DMS 273 (cell line): ENCODE results near the gene RNF145.
A peak's percentile ranks its signal among the peaks of the same experiment; 100 is the strongest.
"Not testable (repeated sequence)": the region's sequence is repeated elsewhere in the genome, so short reads cannot be mapped to it uniquely, and the experiment has no call there.

Experiments
- DNase-seq: peaks from one replicate; lab custom pipeline; 2025; ENCODE audit not compliant: unreplicated experiment; lab: John Stamatoyannopoulos, UW

The RNF145 gene

GRCh38 chr5:159209438-159210209 lies at the start of gene RNF145:
RNF145 (minus strand) TSS chr5:159209553; CDS start chr5:159203617, 5,936 bp downstream.
- peak; percentile 96 for DNase-seq

DNA sequence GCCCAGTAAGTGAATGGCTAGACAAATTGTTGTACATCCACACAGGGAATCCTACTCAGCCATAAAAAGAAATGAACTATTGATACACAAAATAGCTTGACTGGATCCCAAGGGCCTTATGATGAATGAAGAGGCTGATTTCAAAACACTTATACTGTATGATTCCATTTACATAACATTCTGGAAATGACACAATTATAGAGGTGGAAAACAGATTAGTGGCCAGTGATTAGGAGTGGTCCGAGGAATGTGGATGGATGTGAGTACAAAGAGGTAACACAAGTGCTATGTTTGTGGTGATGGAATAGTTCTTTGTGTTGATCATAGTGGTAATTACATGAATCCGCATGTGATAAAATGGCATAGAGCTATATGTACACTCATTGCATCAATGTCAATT lies 49.0 kb upstream of the RNF145 start:
- DNase-seq, result no peak

GRCh38 chr5:159257629-159258283 lies 48.4 kb upstream of the RNF145 start:
- DNase-seq, result peak; percentile 8

- DNase-seq, result no peak
These were observed 47.7 kb upstream of the RNF145 start for GRCh38 chr5:159257007-159257406.

DNA sequence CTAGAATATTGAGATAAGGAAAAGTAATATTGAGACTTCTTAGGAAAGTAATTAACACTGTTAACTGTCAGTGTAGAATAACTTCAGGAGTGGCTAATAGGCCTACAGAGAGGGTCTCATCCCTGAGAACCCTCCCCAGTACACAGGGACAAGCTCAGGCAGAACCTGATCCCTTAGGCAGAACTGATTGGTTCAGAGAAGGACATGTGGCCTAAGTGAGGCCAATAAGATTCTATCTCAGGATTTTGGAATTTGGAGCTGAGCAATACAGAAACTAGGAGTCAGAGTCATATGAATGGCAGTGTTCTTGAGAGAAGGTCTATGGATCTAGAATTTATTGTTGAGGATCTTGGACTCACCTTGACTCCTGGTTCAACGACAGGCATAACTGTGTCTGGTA lies 42.8 kb upstream of the RNF145 start:
- no peak for DNase-seq

GRCh38 chr5:159249158-159249557 lies 39.8 kb upstream of the RNF145 start:
- DNase-seq, result no peak

DNA sequence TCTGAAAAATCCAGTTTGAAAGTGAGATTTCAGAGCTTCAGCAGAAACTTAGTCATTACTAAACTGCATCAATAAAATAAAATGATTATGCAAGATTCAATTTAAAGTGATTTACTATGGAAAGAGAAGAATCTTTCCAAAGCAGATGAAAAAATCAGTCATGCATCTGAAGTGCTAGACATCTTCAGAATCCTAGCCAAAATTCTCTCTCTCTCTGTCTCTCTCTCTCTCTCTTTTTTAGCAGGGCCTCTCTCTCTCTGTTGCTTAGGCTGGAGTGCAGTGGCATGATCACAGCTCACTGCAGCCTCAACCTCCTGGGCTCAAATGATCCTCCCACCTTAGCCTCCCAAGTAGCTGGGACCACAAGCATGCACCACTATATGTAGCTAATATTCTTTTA lies 35.5 kb upstream of the RNF145 start:
- no peak for DNase-seq

GRCh38 chr5:159244163-159244562 lies 34.8 kb upstream of the RNF145 start:
- peak; percentile 35 for DNase-seq

GRCh38 chr5:159243385-159243784 lies 34.0 kb upstream of the RNF145 start:
- no peak for DNase-seq

DNA sequence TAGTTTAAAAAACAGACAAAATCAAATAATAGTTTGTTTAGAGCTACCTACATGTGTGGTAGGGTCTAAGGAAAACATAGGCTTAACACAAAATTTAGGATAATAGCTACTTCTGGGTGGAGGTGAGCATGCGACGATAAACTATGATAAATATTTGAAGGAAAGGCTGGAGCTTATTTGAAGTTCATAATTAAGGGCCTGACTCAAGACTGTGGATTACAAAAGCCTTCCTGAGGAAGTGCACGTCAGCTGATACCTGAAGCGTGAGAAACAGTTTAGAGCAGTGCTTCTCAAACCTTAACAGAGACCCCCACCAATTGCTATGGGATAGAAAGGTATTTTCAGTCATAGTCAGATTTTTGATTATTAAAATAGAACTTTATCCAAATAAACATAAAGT lies 33.3 kb upstream of the RNF145 start:
- no peak for DNase-seq

- no peak for DNase-seq
These were observed 32.7 kb upstream of the RNF145 start for GRCh38 chr5:159241946-159242552.

DNA sequence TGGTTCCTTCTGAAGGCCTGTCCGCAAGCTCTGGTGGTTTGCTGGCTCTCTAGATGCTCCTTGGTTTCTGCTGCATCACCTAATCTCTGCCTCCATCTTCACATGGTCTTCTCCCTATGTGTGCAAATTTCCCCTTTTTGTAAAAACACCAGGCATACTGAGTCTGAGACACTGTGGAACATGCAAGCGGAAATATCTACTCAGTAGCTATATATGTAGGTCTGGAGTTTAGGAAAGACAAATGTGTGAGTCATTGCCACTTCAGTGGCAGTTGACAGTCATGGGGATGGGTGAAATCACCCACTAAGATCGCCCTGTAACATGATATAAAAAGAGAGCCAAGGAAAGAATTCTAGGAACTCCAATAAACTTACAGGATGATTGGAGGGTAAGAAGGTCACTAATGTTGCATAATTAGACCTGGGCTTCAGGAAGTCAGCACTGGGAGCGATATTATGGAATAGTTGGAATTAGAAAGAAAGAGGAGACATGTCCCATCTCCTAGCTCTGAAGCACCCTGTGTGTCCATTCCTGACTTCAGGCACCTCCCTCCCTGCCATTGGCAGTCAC lies 31.0 kb upstream of the RNF145 start:
- DNase-seq, result no peak

DNA sequence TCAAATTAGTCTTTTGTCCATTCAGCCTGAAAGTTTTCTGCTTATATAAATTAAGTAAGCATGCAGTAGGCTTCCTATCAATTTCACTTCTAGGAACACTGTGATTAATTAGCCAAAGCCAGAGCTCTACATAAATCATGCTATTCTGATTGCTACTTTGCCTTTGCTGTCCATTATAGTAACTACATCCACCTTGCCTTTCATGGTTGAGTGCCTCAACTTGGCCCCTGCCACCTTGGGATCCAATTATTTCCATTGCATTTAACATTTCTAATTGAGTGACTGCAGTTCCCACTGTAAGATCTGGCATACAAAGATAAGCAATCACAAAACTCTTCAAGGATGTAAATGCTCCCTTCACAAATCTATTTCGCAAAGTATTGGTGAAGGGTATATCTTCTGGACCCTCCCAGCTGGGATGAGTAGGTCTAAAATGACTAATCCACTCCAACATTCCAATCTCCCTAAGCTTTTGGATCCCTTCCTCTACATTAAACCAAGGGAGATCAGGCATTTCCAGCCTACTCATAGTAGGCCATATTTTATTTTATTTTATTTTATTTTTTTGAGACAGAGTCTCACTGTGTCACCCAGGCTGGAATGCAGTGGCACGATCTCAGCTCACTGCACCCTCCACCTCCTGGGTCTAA lies 26.6 kb upstream of the RNF145 start:
- not testable (repeated sequence) for DNase-seq

DNA sequence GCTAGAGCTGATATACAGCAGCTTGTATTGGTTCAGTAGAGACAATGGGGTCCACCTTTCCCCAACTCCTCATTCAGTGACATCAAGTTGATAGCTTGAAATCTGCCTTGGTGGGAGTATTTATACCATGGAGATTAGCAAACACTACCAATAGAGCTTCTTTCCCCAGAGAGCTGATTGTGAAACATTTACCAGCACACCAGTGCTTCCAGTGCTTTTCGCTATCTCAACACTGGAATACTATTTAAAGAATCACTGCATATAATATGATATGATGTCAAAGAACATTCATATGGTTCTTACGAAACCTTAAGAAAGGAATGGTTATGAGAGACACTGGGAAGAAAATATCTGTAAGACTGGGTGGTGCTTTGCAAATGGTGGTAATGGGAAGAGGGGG lies 21.8 kb upstream of the RNF145 start:
- DNase-seq, result no peak

GRCh38 chr5:159230657-159231056 lies 21.3 kb upstream of the RNF145 start:
- no peak for DNase-seq

- not testable (repeated sequence) for DNase-seq
These were observed 18.7 kb upstream of the RNF145 start for GRCh38 chr5:159228097-159228496.

- no peak for DNase-seq
These were observed 18.1 kb upstream of the RNF145 start for GRCh38 chr5:159227452-159227851.

GRCh38 chr5:159226451-159226850 lies 17.1 kb upstream of the RNF145 start:
- DNase-seq, result no peak

DNA sequence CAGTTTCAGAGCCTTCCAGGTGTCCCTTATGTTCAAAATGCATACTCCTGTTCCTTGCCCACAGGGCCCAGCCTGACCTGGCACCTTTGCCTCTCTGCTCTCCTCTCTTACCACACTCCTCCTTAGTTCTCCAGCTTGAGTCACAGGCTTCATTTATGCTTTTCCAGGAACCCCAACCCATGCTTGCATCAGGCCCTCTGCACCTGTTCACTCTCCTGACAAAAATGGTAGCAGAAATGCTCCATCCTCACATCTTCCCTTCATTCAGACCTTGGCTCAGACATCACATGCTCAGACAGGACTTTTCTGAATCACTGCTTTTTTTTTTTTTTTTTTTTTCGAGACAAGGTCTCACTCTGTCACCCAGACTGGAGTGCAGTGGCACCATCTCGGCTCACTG lies 15.1 kb upstream of the RNF145 start:
- no peak for DNase-seq

GRCh38 chr5:159223469-159223868 lies 14.1 kb upstream of the RNF145 start:
- no peak for DNase-seq

DNA sequence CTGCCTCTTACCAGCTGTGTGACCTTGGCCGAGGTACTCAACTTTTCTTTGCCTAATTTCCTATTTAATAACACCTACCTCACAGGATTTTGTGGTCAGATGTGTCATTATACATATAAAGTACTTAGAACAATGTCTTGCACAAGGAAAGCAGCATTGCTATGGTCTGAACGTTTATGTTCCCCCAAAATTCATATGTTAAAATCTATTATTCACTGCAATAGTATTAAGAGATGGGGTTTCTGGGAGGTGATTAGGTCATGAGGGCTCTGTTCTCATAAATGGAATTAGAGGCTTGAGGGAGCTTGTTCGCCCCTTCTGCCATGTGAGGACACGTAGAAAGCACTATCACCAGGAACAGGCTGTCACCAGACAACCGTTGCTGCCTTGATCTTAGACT lies 10.9 kb upstream of the RNF145 start:
- DNase-seq, result no peak
